ENCODE results near the gene KCNH1. TPM values are rescaled to one million over a fixed set of nuclear protein-coding genes. Genes with fewer than 3 reads are reported as not detected.

KCNH1 gene
- total RNA-seq, 1 donor from 2014 or later, result 2.4 TPM

DNA sequence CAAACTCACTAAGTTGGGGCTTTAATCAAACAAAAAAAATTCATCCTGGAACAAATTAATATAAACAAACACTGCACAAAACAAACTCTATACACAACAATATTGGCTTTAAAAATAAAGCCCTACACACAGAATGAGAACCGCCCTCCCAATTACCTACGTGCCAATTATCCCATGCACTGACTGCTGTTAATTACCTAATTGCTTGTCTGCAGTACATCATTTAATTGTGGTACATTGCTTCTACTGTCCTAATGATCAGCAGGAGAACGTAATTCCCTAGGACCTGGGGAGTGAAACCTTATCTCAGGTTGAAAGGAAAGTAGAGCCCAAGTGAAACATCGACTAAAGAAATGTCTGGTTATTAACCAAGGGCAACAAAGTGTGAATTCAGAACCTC, 364.5 kb downstream of the KCNH1 start:
- Mint-ChIP-seq H3K9me3 (no peaks in the 10 kb centered on the region), H3K4me3 (no peak overlapping the region), H3K4me1 (ENCODE audit: unreplicated experiment) (peaks cover 6% of the 10 kb centered on the region), H3K27me3 (no peaks in the 10 kb centered on the region), H3K27ac (no peak overlapping the region), H3K36me3 (no peaks in the 10 kb centered on the region)
- no peak for TF ChIP-seq CTCF (conservative IDR thresholded peaks at IDR 0.05)
- no peak for DNase-seq (ENCODE audit: extremely low spot score, unreplicated experiment)

DNA sequence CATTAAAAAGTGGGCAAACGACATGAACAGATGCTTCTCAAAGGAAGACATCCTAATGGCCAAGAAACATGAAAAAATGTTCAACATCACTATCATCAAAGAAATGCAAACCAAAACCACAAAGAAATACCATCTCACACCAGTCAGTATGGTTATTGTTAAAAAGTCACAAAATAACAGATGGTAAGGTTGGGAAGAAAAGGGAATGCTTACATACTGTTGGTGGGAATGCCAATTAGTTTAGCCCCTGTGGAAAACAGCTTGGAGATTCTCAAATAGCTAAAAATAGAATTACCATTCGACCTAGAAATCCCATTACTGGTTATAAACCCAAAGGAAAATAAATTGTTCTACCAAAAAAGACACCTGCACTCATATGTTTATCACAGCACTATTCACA, 369.4 kb downstream of the KCNH1 start:
- H3K4me3 Mint-ChIP-seq, result no peak overlapping the region
- DNase-seq (ENCODE audit: extremely low spot score, unreplicated experiment), result no peak
- peaks cover 3% of the 10 kb centered on the region for H3K27me3 Mint-ChIP-seq
- peaks cover 2% of the 10 kb centered on the region for H3K4me1 Mint-ChIP-seq (ENCODE audit: unreplicated experiment)
- no peak for TF ChIP-seq CTCF (conservative IDR thresholded peaks at IDR 0.05)
- H3K9me3 Mint-ChIP-seq, result no peaks in the 10 kb centered on the region
- H3K36me3 Mint-ChIP-seq, result no peaks in the 10 kb centered on the region
- no peak overlapping the region for H3K27ac Mint-ChIP-seq

DNA sequence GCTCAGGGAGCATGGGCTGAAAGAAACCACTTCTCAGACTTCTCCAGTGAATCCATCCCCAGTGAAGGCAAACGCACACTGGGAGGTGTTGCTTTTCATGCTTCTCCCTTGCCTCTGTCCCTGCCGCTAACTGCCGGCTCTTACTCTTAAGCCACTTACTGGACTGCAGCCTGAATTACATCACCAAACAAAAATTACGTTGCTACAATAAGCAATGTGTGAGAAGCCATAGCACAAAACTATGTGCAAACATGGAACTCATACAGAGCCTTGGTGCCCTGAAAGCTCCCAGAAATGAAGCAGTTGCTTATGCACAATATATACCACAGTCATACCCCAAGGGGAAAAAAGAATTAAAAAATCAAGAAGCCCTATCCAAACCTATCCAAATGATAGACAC, 375.2 kb downstream of the KCNH1 start:
- Mint-ChIP-seq H3K9me3 (no peaks in the 10 kb centered on the region), H3K4me3 (no peak overlapping the region), H3K36me3 (no peaks in the 10 kb centered on the region), H3K27me3 (peaks cover 3% of the 10 kb centered on the region), H3K27ac (no peak overlapping the region), H3K4me1 (ENCODE audit: unreplicated experiment) (peaks cover 20% of the 10 kb centered on the region)
- DNase-seq (ENCODE audit: extremely low spot score, unreplicated experiment), result no peak
- no peak for TF ChIP-seq CTCF (conservative IDR thresholded peaks at IDR 0.05)

DNA sequence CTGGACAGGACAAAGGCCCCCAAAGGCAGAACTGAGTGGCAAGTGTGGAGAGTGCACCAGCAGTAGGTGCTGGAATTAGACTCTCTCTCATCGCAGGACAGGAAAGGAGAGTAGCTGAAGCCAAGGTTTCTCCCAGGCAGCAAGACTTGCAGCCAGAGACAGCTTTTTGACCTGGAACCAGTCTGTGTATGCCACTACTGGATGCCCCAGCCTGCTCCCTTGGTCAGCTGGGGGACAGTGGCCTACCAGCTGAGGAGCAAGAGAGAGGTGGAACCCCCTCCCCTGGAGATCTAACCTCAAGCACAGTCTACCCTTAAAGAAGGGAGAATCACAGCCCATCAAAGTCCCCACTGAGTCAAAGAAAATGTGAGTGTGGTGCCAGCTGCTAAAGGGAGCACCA, 375.7 kb downstream of the KCNH1 start:
- H3K4me3 Mint-ChIP-seq, result no peak overlapping the region
- no peak for DNase-seq (ENCODE audit: extremely low spot score, unreplicated experiment)
- no peak overlapping the region for H3K27ac Mint-ChIP-seq
- H3K27me3 Mint-ChIP-seq, result peaks cover 3% of the 10 kb centered on the region
- no peak for TF ChIP-seq CTCF (conservative IDR thresholded peaks at IDR 0.05)
- no peaks in the 10 kb centered on the region for H3K9me3 Mint-ChIP-seq
- H3K36me3 Mint-ChIP-seq, result no peaks in the 10 kb centered on the region
- peaks cover 20% of the 10 kb centered on the region for H3K4me1 Mint-ChIP-seq (ENCODE audit: unreplicated experiment)

- Mint-ChIP-seq H3K4me3 (no peak overlapping the region), H3K27ac (no peak overlapping the region), H3K4me1 (ENCODE audit: unreplicated experiment) (peaks cover 20% of the 10 kb centered on the region), H3K9me3 (no peaks in the 10 kb centered on the region), H3K36me3 (no peaks in the 10 kb centered on the region), H3K27me3 (no peaks in the 10 kb centered on the region)
- DNase-seq (ENCODE audit: extremely low spot score, unreplicated experiment), result no peak
- no peak for TF ChIP-seq CTCF (conservative IDR thresholded peaks at IDR 0.05)
These were observed 376.3 kb downstream of the KCNH1 start for GRCh38 chr1:210757677-210758076.

Measured in type B pancreatic cell (in vitro differentiated cells).